ENCODE data around the gene HMBS.

The HMBS gene

DNA sequence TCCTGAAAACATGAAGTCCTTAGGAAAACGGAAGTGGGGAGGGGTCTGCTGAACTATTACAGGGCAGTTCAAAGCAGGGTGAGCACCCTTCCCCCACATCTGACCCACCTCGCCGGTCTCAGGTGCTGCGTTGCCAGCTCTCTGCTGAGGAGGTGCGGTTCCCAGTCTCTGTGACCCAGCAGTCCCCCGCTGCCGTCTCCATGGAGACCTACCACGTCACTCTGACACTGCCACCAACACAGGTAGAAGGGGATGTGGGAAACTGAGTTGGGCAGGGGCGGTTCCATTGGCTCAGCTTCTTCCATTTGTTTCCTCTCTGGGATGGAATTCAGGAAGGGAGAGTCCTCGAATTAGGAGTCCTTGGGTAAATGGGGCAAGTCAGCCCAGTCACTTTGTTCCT lies 25.8 kb downstream of the HMBS start:
- no peaks in the 10 kb centered on the region for H3K9me3 ChIP-seq (ENCODE audit: low read length)
- H3K27ac ChIP-seq (ENCODE audit: low read depth, low read length, poor library complexity, severe bottlenecking), result no peak overlapping the region
- no peaks in the 10 kb centered on the region for H3F3A ChIP-seq (ENCODE audit: insufficient read depth, low read length)
- H3K9me2 ChIP-seq (ENCODE audit: low read depth, low read length), result no peaks in the 10 kb centered on the region
- no peaks in the 10 kb centered on the region for H3K79me2 ChIP-seq (ENCODE audit: insufficient read depth, low read length)
- TF ChIP-seq, protein P1, sequence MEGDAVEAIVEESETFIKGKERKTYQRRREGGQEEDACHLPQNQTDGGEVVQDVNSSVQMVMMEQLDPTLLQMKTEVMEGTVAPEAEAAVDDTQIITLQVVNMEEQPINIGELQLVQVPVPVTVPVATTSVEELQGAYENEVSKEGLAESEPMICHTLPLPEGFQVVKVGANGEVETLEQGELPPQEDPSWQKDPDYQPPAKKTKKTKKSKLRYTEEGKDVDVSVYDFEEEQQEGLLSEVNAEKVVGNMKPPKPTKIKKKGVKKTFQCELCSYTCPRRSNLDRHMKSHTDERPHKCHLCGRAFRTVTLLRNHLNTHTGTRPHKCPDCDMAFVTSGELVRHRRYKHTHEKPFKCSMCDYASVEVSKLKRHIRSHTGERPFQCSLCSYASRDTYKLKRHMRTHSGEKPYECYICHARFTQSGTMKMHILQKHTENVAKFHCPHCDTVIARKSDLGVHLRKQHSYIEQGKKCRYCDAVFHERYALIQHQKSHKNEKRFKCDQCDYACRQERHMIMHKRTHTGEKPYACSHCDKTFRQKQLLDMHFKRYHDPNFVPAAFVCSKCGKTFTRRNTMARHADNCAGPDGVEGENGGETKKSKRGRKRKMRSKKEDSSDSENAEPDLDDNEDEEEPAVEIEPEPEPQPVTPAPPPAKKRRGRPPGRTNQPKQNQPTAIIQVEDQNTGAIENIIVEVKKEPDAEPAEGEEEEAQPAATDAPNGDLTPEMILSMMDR (IDR thresholded peaks at IDR 0.05; ENCODE audit: low read length), result no peak
- TF ChIP-seq EZH2 (IDR thresholded peaks at IDR 0.05; ENCODE audit: borderline replicate concordance, low read length), result no peak
- no peak overlapping the region for H3K4me2 ChIP-seq (ENCODE audit: low read length)
- no peak overlapping the region for H3K4me3 ChIP-seq (ENCODE audit: low read depth, low read length, poor library complexity, severe bottlenecking)
- H3K27me3 ChIP-seq (ENCODE audit: insufficient read depth, low read length), result no peaks in the 10 kb centered on the region
- peaks cover 38% of the 10 kb centered on the region for H3K36me3 ChIP-seq (ENCODE audit: insufficient read depth, low read length)
- peaks cover 20% of the 10 kb centered on the region for H3K4me1 ChIP-seq (ENCODE audit: insufficient read depth, low read length, severe bottlenecking)
- no peak overlapping the region for H2AFZ ChIP-seq (ENCODE audit: low read length)
- no peaks in the 10 kb centered on the region for H4K20me1 ChIP-seq (ENCODE audit: insufficient read depth, low read length)
- no peak overlapping the region for H3K9ac ChIP-seq (ENCODE audit: low read length)

DNA sequence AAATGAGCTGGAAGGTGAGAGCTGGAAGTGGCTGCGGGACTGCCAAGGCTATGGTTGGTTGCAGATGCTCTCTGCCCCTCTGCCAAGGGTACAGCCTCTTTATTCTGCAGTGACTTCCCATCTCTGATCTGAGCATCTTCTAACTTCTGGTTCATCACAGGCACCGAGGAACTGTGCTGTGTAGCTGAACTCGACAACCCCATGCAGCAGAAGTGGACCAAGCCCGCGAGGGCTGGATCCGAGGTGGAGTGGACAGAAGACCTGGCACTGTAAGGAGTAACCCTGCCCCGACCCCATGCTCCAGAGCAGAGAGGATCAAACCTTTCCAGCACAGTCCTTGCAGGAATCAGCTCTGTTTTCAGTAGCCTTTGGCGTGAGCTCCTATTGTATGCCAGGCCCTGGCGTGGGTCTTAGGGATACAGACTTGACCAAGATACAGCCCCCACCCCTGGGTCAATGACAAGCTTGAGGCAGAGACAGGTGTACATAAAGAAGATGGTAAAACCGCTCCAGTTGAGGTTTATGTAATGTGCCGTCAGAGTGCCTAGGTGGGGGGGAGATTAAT lies 26.8 kb downstream of the HMBS start:
- no peak overlapping the region for H3K4me3 ChIP-seq (ENCODE audit: low read depth, low read length, poor library complexity, severe bottlenecking)
- no peak overlapping the region for H3K4me2 ChIP-seq (ENCODE audit: low read length)
- no peaks in the 10 kb centered on the region for H4K20me1 ChIP-seq (ENCODE audit: insufficient read depth, low read length)
- no peak overlapping the region for H2AFZ ChIP-seq (ENCODE audit: low read length)
- peaks cover 16% of the 10 kb centered on the region for H3K4me1 ChIP-seq (ENCODE audit: insufficient read depth, low read length, severe bottlenecking)
- no peak overlapping the region for H3K27ac ChIP-seq (ENCODE audit: low read depth, low read length, poor library complexity, severe bottlenecking)
- H3K27me3 ChIP-seq (ENCODE audit: insufficient read depth, low read length), result no peaks in the 10 kb centered on the region
- no peaks in the 10 kb centered on the region for H3F3A ChIP-seq (ENCODE audit: insufficient read depth, low read length)
- H3K9me2 ChIP-seq (ENCODE audit: low read depth, low read length), result no peaks in the 10 kb centered on the region
- H3K36me3 ChIP-seq (ENCODE audit: insufficient read depth, low read length), result peaks cover 47% of the 10 kb centered on the region
- TF ChIP-seq EZH2 (IDR thresholded peaks at IDR 0.05; ENCODE audit: borderline replicate concordance, low read length), result no peak
- TF ChIP-seq, protein P1 (IDR thresholded peaks at IDR 0.05; ENCODE audit: low read length), result no peak
- no peaks in the 10 kb centered on the region for H3K9me3 ChIP-seq (ENCODE audit: low read length)
- H3K9ac ChIP-seq (ENCODE audit: low read length), result no peak overlapping the region
- H3K79me2 ChIP-seq (ENCODE audit: insufficient read depth, low read length), result no peaks in the 10 kb centered on the region

DNA sequence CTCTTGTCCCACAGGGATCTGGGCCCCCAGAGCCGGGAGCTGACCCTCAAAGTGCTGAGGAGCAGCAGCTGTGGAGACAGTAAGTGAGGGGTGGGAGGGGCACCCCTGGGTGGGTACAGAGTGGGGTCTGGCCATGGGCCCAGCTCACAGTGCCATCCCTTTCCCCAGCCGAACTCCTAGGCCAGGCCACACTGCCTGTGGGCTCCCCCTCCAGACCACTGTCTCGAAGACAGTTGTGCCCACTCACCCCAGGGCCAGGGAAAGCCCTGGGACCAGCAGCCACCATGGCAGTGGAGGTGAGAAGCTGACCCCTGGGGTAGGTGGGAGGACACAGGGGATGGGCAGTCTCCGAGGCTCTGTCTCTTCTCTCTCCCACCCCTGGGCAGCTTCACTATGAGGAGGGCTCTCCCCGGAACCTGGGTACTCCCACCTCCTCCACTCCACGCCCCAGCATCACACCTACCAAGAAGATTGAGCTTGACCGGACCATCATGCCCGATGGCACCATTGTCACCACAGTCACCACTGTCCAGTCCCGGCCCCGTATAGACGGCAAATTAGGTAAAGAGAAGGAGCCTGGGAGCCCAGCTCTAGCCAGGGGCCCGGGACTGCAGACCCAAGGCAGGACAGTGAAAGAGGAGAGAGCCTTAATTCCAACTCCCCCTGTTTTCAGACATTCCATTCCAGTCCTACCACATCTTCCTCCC lies 27.8 kb downstream of the HMBS start:
- Histone ChIP-seq H3K36me3 (ENCODE audit: insufficient read depth, low read length) (peaks cover 47% of the 10 kb centered on the region), H3K79me2 (ENCODE audit: insufficient read depth, low read length) (no peaks in the 10 kb centered on the region), H3K27me3 (ENCODE audit: insufficient read depth, low read length) (no peaks in the 10 kb centered on the region), H2AFZ (ENCODE audit: low read length) (no peak overlapping the region), H3F3A (ENCODE audit: insufficient read depth, low read length) (no peaks in the 10 kb centered on the region), H3K9me3 (ENCODE audit: low read length) (no peaks in the 10 kb centered on the region), H3K27ac (ENCODE audit: low read depth, low read length, poor library complexity, severe bottlenecking) (no peak overlapping the region), H3K4me1 (ENCODE audit: insufficient read depth, low read length, severe bottlenecking) (peaks cover 11% of the 10 kb centered on the region), H3K4me2 (ENCODE audit: low read length) (no peak overlapping the region), H3K4me3 (ENCODE audit: low read depth, low read length, poor library complexity, severe bottlenecking) (no peak overlapping the region), H4K20me1 (ENCODE audit: insufficient read depth, low read length) (no peaks in the 10 kb centered on the region), H3K9me2 (ENCODE audit: low read depth, low read length) (no peaks in the 10 kb centered on the region), H3K9ac (ENCODE audit: low read length) (no peak overlapping the region)
- TF ChIP-seq EZH2 (IDR thresholded peaks at IDR 0.05; ENCODE audit: borderline replicate concordance, low read length), result no peak
- TF ChIP-seq, protein P1 (IDR thresholded peaks at IDR 0.05; ENCODE audit: low read length), result no peak
